ENCODE results near the gene ZMIZ1.

ZMIZ1 gene

GRCh38 chr10:79111846-79112614 lies 43.3 kb downstream of the ZMIZ1 start:
- no peak overlapping the region for H3K27ac ChIP-seq
- no peak for TF ChIP-seq ZFX (IDR thresholded peaks at IDR 0.05; ENCODE audit: borderline replicate concordance)

GRCh38 chr10:79112881-79113431 lies 44.2 kb downstream of the ZMIZ1 start:
- TF ChIP-seq ZFX (IDR thresholded peaks at IDR 0.05; ENCODE audit: borderline replicate concordance) = no peak
- no peak for TF ChIP-seq CTCF (IDR thresholded peaks at IDR 0.05)
- H3K27ac ChIP-seq = no peak overlapping the region

- no peak overlapping the region for H3K27ac ChIP-seq
- TF ChIP-seq CTCF (IDR thresholded peaks at IDR 0.05) (no peak), ZFX (IDR thresholded peaks at IDR 0.05; ENCODE audit: borderline replicate concordance) (no peak)
Observed at GRCh38 chr10:79113827-79114226, 45.1 kb downstream of the ZMIZ1 start.

GRCh38 chr10:79115302-79115701 lies 46.5 kb downstream of the ZMIZ1 start:
- TF ChIP-seq ZFX (IDR thresholded peaks at IDR 0.05; ENCODE audit: borderline replicate concordance) = no peak
- no peak for TF ChIP-seq CTCF (IDR thresholded peaks at IDR 0.05)
- no peak overlapping the region for H3K27ac ChIP-seq

- TF ChIP-seq ZFX (IDR thresholded peaks at IDR 0.05; ENCODE audit: borderline replicate concordance) (no peak), CTCF (IDR thresholded peaks at IDR 0.05) (no peak)
- no peak overlapping the region for H3K27ac ChIP-seq
Observed at GRCh38 chr10:79116368-79116767, 47.6 kb downstream of the ZMIZ1 start.

- no peak for TF ChIP-seq ZFX (IDR thresholded peaks at IDR 0.05; ENCODE audit: borderline replicate concordance)
- no peak for TF ChIP-seq CTCF (IDR thresholded peaks at IDR 0.05)
- H3K27ac ChIP-seq = no peak overlapping the region
Observed at GRCh38 chr10:79116801-79117723, 48.3 kb downstream of the ZMIZ1 start.

- H3K27ac ChIP-seq = no peak overlapping the region
- TF ChIP-seq CTCF (IDR thresholded peaks at IDR 0.05) (no peak), ZFX (IDR thresholded peaks at IDR 0.05; ENCODE audit: borderline replicate concordance) (no peak)
Observed at GRCh38 chr10:79118286-79119202, 49.8 kb downstream of the ZMIZ1 start.
